Stimulated activated CD8-positive, alpha-beta memory T cell treated with anti-CD3 and anti-CD28 coated beads, Interleukin-12 subunit alpha, Interleukin-12 subunit beta, amount 100 ng/mL, for 4 hours (primary cell): ENCODE measurements around the gene KRTAP4-4.

Experiments
- DNase-seq: peaks from one replicate; pipeline ENCODE4 v3.0.0-alpha.2; 2020; ENCODE audit warnings: low read depth

KRTAP4-4 gene

GRCh38 chr17:41111151-41111885, 49.2 kb downstream of the KRTAP4-4 start:
- no peak for DNase-seq
